Measurements from ENCODE around the gene IL17B. TPM values are rescaled to one million over a fixed set of nuclear protein-coding genes. Genes with fewer than 3 reads are reported as not detected.

IL17B gene
- total RNA-seq, 1 experiment from 2014 or later, result not detected

DNA sequence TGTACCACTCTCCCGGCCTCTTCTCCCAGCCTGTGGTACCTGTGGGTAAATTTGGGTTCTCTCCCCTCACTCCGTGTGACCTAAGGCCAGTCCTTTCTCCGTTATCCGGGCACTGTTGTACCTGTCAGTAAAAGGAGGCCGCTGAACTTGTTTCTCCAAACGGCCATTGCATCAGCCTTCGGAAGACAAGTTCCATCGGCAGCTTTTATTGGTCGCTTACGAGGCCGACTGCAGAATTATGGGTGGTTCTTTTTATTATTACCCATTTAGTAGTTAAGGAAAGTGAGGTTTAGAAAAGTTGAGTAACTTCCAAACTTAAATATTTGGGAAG is 33.2 kb downstream of the IL17B start:
- Histone ChIP-seq H3K4me2 (peak overlapping the region; percentile 98), H3K27ac (peak overlapping the region; percentile 80), H3K9me2 (ENCODE audit: insufficient read depth) (no peaks in the 10 kb centered on the region), H3K4me3 (peak overlapping the region; percentile 95), H3K27me3 (ENCODE audit: insufficient read depth, low read depth) (no peaks in the 10 kb centered on the region), H3K4me1 (replicated peaks; ENCODE audit: insufficient read depth) (peaks cover 16% of the 10 kb centered on the region), H3F3A (ENCODE audit: insufficient read depth, low read depth) (peaks cover 27% of the 10 kb centered on the region; the same call in 1 of the 2 replicates), H4K20me1 (ENCODE audit: insufficient read depth) (peaks cover 18% of the 10 kb centered on the region), H2AFZ (peak overlapping the region; percentile 98), H3K79me2 (ENCODE audit: low read depth) (peaks cover 53% of the 10 kb centered on the region), H3K9me3 (ENCODE audit: insufficient read depth, low read depth) (no peaks in the 10 kb centered on the region), H3K36me3 (ENCODE audit: low read depth) (peaks cover 40% of the 10 kb centered on the region)
- POLR2A ChIA-PET (ENCODE audit: unreplicated experiment), result no interaction called here
- peak; percentile 16 to 51 for DNase-seq
- CTCF ChIA-PET, result interaction anchor here (0.6 kb wide), 1 partner anchor 226 kb away, joined by 3 read pairs; no protein-coding TSS in a partner anchor
- intact Hi-C loops (cut with micrococcal nuclease; ENCODE audit: unreplicated experiment), result loop anchor here (2.0 to 5.0 kb wide), 2 partner anchors 73 to 219 kb away; no protein-coding TSS in a partner anchor
- TF ChIP-seq, protein P1, sequence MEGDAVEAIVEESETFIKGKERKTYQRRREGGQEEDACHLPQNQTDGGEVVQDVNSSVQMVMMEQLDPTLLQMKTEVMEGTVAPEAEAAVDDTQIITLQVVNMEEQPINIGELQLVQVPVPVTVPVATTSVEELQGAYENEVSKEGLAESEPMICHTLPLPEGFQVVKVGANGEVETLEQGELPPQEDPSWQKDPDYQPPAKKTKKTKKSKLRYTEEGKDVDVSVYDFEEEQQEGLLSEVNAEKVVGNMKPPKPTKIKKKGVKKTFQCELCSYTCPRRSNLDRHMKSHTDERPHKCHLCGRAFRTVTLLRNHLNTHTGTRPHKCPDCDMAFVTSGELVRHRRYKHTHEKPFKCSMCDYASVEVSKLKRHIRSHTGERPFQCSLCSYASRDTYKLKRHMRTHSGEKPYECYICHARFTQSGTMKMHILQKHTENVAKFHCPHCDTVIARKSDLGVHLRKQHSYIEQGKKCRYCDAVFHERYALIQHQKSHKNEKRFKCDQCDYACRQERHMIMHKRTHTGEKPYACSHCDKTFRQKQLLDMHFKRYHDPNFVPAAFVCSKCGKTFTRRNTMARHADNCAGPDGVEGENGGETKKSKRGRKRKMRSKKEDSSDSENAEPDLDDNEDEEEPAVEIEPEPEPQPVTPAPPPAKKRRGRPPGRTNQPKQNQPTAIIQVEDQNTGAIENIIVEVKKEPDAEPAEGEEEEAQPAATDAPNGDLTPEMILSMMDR (conservative IDR thresholded peaks at IDR 0.05), result no peak
- no peak for TF ChIP-seq EZH2 (IDR thresholded peaks at IDR 0.05; ENCODE audit: low read depth)
- BruUV-seq (replicated peaks), result no TSS peak

DNA sequence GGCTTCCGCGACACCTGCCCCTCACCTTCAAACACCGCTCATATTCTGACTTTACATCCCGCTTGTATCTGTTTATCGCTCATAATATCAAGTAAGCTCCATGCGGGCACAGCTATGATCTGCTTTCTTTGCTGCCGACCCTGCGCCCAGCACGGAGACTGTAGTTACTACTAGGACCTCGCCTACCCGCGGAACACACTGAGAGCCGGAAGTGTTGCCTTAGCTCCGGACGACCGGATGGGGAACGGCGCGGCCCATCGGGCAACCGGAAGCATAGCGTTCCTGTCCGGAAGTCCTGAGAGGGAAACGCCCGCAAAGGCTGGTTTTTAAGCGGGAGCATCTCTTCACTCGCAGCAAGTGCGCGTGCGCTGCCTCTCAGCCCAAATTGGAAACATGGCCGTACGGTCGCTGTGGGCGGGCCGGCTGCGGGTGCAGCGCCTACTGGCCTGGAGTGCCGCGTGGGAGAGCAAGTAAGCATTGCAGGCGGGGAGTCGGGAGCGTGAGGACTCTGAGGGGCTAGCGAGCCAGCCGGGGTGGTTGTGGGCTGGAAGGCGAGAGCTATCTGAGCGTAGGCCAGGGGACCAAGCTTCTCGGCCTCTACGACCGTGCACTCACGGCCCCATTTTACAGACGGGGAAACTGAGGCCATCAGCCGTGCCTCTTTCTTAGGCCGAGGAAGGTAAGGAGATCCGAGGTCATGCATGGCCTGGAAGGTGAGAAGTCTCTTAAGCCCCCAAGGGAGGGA is 33.8 kb downstream of the IL17B start, which contains the start of gene GRPEL2:
GRPEL2 (plus strand) TSS at position 353 of the 745 bp plus-strand sequence; CDS start at position 394, 41 bp downstream.
- ChIA-PET POLR2A (ENCODE audit: unreplicated experiment) (interaction anchor here (0.6 to 0.9 kb wide), 5 partner anchors 8 to 955 kb away, joined by 3 to 7 read pairs (median 5); partner anchors contain the start of gene PCYOX1L), CTCF (interaction anchor here (0.8 to 1.2 kb wide), 3 partner anchors 22 to 28 kb away, joined by 3 read pairs; no protein-coding TSS in a partner anchor)
- intact Hi-C loops (cut with micrococcal nuclease; ENCODE audit: unreplicated experiment), result loop anchor here (2.0 to 5.0 kb wide), 2 partner anchors 73 to 218 kb away; no protein-coding TSS in a partner anchor
- Histone ChIP-seq H3K4me2 (peak within 1 kb of the TSS; percentile 98), H3K27ac (peak within 1 kb of the TSS; percentile 80), H3K9me2 (ENCODE audit: insufficient read depth) (no peaks in the 10 kb centered on the region), H3K36me3 (ENCODE audit: low read depth) (peaks cover 35% of the 10 kb centered on the region), H3K4me3 (peak within 1 kb of the TSS; percentile 95), H3K79me2 (ENCODE audit: low read depth) (peaks cover 48% of the 10 kb centered on the region), H3F3A (ENCODE audit: insufficient read depth, low read depth) (peaks cover 27% of the 10 kb centered on the region; the same call in 1 of the 2 replicates), H2AFZ (peak within 1 kb of the TSS; percentile 98), H3K27me3 (ENCODE audit: insufficient read depth, low read depth) (no peaks in the 10 kb centered on the region), H3K4me1 (replicated peaks; ENCODE audit: insufficient read depth) (peaks cover 16% of the 10 kb centered on the region), H3K9me3 (ENCODE audit: insufficient read depth, low read depth) (no peaks in the 10 kb centered on the region), H4K20me1 (ENCODE audit: insufficient read depth) (peaks cover 18% of the 10 kb centered on the region)
- no TSS peak for BruUV-seq (replicated peaks)
- DNase-seq, result peak; percentile 92 to 95
- TF ChIP-seq, protein P1 (conservative IDR thresholded peaks at IDR 0.05), result no peak
- no peak for TF ChIP-seq EZH2 (IDR thresholded peaks at IDR 0.05; ENCODE audit: low read depth)

DNA sequence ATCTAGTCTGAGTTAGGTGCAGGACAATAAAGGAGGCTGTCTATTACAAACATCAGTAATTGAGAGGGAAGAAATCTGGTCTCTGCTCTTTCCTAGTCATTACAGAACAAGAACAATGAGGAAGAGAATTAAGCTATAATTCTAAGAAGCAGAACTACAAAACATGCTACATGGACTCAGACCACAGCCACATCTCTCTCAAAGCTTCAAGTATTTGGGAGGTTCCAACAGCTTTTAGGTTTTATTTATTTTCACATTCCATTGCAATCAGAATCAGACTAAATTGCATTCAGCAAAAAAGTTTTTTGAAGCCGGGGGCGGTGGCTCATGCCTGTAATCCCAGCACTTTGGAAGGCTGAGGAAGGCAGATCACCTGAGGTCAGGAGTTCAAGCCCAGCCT is 34.9 kb downstream of the IL17B start:
- Histone ChIP-seq H3K4me2 (peak overlapping the region; percentile 98), H3K4me3 (peak overlapping the region; percentile 95; the same call in 1 of the 2 replicates)

More for the DNA sequence above, 34.9 kb downstream of the IL17B start:
- Histone ChIP-seq H3K36me3 (ENCODE audit: low read depth) (peaks cover 23% of the 10 kb centered on the region), H3K9me3 (ENCODE audit: insufficient read depth, low read depth) (no peaks in the 10 kb centered on the region), H3K79me2 (ENCODE audit: low read depth) (peaks cover 36% of the 10 kb centered on the region), H3K27me3 (ENCODE audit: insufficient read depth, low read depth) (no peaks in the 10 kb centered on the region), H2AFZ (peak overlapping the region; percentile 98; the same call in 1 of the 2 replicates), H3K27ac (no peak overlapping the region), H3K9me2 (ENCODE audit: insufficient read depth) (no peaks in the 10 kb centered on the region), H4K20me1 (ENCODE audit: insufficient read depth) (peaks cover 18% of the 10 kb centered on the region), H3F3A (ENCODE audit: insufficient read depth, low read depth) (peaks cover 27% of the 10 kb centered on the region; the same call in 1 of the 2 replicates), H3K4me1 (replicated peaks; ENCODE audit: insufficient read depth) (peaks cover 16% of the 10 kb centered on the region)
- ChIA-PET CTCF (interaction anchor here (0.6 to 0.8 kb wide), 2 partner anchors 21 to 213 kb away, joined by 3 read pairs; no protein-coding TSS in a partner anchor), POLR2A (ENCODE audit: unreplicated experiment) (interaction anchor here (0.6 to 0.9 kb wide), 3 partner anchors 96 to 693 kb away, joined by 3 to 7 read pairs (median 3); no protein-coding TSS in a partner anchor)
- BruUV-seq (replicated peaks), result no TSS peak
- TF ChIP-seq, protein P1 (conservative IDR thresholded peaks at IDR 0.05), result no peak
- TF ChIP-seq EZH2 (IDR thresholded peaks at IDR 0.05; ENCODE audit: low read depth), result no peak
- intact Hi-C loops (cut with micrococcal nuclease; ENCODE audit: unreplicated experiment), result loop anchor here (2.0 kb wide), 1 partner anchor 71 kb away; no protein-coding TSS in a partner anchor
- no peak for DNase-seq
